ENCODE results near the gene MLPH. TPM values are rescaled to one million over a fixed set of nuclear protein-coding genes. Genes with fewer than 3 reads are reported as not detected.

MLPH gene
- polyA plus RNA-seq, 6 donors from 2014 or later = not detected

- Mint-ChIP-seq H3K27me3 (peaks cover 4 to 8% (median 5%) of the 10 kb centered on the region in 3 donors), H3K36me3 (no peaks in the 10 kb centered on the region), H3K4me1 (no peaks in the 10 kb centered on the region), H3K27ac (no peak overlapping the region), H3K9me3 (peaks cover 0 to 3% (median 0%) of the 10 kb centered on the region in 7 donors), H3K4me3 (no peak overlapping the region)
- DNase-seq (no peak), ATAC-seq (ENCODE audit: low read depth in 2 of 2) (no peak)
Measured at GRCh38 chr2:237450108-237450507, 36.9 kb upstream of the MLPH start.

DNA sequence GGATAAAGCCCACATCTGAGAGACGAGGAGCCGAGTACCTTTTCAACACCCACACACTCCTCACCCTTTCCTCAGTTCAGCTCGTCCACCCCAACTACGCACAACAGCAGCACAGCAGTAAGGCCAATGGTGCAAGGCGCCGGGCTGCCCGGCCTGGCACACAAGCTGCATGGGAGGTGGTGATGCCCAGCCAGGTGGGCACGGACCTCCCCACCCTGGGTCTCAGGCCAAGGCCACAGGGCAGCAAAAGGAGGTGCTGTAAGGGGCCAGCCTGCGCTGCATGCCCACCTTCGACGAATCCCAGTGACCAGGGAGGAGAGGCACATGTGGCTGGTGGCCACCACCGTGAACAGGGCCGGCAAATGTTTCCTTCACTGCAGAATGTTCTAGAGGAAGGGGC is 36.5 kb upstream of the MLPH start:
- ATAC-seq (ENCODE audit: low read depth in 2 of 2) = no peak

DNA sequence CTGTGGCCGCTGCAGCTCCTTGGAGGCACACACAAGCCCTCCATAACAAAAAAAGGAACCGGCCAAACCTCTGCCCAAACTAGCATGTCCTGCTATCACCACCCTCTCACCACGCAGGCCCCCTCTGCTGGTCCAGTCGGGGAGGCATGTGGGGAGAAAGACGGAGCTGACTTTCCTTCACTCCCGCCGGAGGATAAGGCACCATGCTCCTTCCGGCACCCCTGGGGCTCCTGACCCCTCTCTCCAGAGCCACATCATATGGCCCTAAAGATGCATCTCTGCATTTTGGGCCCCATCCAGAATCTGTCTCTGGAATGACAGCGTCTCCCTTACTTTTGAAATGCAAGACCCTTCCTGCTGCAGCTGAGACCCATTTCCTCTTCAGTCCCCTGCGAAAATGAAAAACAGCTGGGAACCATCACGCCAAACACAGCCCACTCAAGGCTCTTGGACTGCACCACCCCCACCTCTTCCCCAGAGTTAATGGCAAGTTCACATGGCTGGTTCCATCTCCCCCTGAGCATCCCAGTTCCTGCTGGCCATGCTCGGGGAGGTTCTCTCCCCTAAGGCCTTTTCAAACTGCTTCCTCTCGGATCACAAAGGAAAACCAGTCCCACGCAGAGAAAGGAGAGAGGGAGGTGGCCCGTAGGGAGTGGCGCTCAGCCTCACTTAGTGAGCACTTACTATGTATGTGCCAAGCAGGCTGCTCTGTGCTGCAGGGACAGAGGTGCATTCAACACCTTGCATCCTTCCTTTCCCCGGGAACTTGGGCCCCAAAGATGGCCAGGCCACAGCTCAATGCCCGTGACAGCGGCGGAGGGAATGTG is 35.2 kb upstream of the MLPH start:
- no peak for ATAC-seq (ENCODE audit: low read depth in 2 of 2)
- Mint-ChIP-seq H3K27ac (peak overlapping the region in 1 of 6 donors; percentile 38), H3K36me3 (no peaks in the 10 kb centered on the region), H3K4me3 (no peak overlapping the region), H3K4me1 (no peaks in the 10 kb centered on the region), H3K27me3 (peaks cover 4 to 8% (median 5%) of the 10 kb centered on the region in 3 donors), H3K9me3 (peaks cover 0 to 3% (median 0%) of the 10 kb centered on the region in 7 donors)
- no peak for DNase-seq

More for the DNA sequence above, 36.5 kb upstream of the MLPH start:
- Mint-ChIP-seq H3K9me3 (peaks cover 0 to 3% (median 0%) of the 10 kb centered on the region in 7 donors), H3K4me1 (no peaks in the 10 kb centered on the region), H3K4me3 (no peak overlapping the region), H3K27me3 (peaks cover 4 to 8% (median 5%) of the 10 kb centered on the region in 3 donors), H3K27ac (no peak overlapping the region), H3K36me3 (no peaks in the 10 kb centered on the region)
- no peak for DNase-seq

DNA sequence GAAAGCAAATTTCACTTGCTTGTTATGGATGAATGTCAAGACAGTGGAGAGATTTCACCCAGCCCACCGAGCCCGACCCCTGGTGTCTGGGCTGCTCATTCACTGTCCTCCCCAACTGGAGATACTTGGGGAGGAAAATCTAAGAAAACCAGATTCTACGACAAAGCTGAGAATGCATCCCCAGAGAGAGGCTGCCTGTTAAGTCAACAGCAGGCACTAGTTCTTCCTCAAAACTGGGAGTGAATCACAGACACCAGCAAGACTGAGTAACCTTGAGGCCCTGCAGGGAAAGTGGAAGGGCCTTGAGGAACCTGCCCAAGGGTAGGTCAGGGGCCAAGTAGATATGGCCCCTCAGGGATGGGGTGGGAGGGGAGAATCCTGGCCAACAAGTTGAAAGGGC is 34.2 kb upstream of the MLPH start:
- no peak overlapping the region for H3K4me3 Mint-ChIP-seq
- H3K4me1 Mint-ChIP-seq = no peaks in the 10 kb centered on the region
- H3K36me3 Mint-ChIP-seq = no peaks in the 10 kb centered on the region

DNA sequence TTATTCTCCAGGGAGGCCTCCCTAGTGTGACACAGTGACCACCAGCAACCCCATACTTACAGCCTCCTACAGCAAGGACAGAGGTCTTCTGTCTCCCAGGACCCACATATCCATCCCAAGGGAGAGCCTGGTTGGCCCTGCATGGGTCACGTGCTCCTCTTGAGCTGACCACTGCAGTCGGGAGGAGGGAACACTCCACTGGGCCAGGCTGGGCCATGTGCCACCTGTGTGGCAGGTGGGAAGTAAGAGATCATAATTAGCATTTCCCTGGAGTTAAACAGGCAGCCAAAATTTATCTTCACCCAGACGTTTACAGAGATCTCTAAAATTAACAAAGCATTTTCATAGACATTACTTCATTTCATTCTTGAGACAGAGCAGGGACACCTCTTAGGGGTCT is 33.4 kb upstream of the MLPH start:
- ATAC-seq (ENCODE audit: low read depth in 2 of 2) (no peak), DNase-seq (no peak)
- Mint-ChIP-seq H3K4me1 (no peaks in the 10 kb centered on the region), H3K27me3 (peaks cover 6 to 20% (median 10%) of the 10 kb centered on the region in 3 donors), H3K36me3 (no peaks in the 10 kb centered on the region), H3K9me3 (peaks cover 0 to 3% (median 0%) of the 10 kb centered on the region in 7 donors), H3K4me3 (no peak overlapping the region), H3K27ac (no peak overlapping the region)

More for the DNA sequence above, 34.2 kb upstream of the MLPH start:
- Mint-ChIP-seq H3K27me3 (peaks cover 5 to 17% (median 5%) of the 10 kb centered on the region in 3 donors), H3K9me3 (peaks cover 0 to 3% (median 0%) of the 10 kb centered on the region in 7 donors), H3K27ac (no peak overlapping the region)
- no peak for DNase-seq
- no peak for ATAC-seq (ENCODE audit: low read depth in 2 of 2)

- Mint-ChIP-seq H3K36me3 (no peaks in the 10 kb centered on the region), H3K4me3 (peak overlapping the region in 1 of 8 donors; percentile 36), H3K27me3 (peaks cover 11 to 36% (median 15%) of the 10 kb centered on the region in 3 donors), H3K9me3 (peaks cover 0 to 3% (median 0%) of the 10 kb centered on the region in 7 donors), H3K4me1 (no peaks in the 10 kb centered on the region), H3K27ac (no peak overlapping the region)
- ATAC-seq (ENCODE audit: low read depth in 2 of 2) (no peak), DNase-seq (no peak)
Measured at GRCh38 chr2:237455764-237456163, 31.3 kb upstream of the MLPH start.

DNA sequence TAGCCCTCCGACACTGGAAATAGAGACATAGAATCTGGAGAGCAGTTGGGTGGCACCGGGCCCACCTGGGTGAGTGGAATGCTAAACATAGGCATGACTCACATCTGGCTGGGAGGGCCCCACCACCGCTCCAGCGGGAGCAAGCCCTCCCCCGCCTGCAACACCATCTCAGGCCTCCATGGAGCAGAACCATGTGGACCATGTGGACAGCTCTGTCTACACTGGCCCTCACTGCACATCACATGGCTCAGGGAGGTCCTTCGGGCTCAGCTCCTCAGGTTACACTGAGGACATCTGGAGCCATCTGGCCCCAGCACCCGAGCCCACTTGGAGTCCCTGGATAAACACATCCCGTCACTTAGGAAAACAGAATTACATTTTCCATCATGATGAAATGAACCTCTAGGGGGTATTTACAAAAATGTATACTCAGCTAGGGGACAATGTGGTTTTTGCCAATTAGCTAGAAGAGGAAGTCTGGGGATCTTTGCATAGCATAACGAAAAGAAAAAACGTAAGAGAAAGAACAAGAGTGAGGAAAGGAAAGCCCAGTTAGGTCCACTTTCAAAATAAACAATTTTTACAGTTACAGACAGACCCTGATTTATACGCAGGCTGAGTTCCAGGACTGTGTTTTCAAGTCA is 30.7 kb upstream of the MLPH start:
- Mint-ChIP-seq H3K36me3 (no peaks in the 10 kb centered on the region), H3K27me3 (peaks cover 11 to 42% (median 20%) of the 10 kb centered on the region in 3 donors), H3K27ac (no peak overlapping the region), H3K9me3 (peaks cover 0 to 3% (median 0%) of the 10 kb centered on the region in 7 donors), H3K4me1 (no peaks in the 10 kb centered on the region), H3K4me3 (no peak overlapping the region)
- ATAC-seq (ENCODE audit: low read depth in 2 of 2) (no peak), DNase-seq (no peak)

GRCh38 chr2:237457388-237457941 is 29.6 kb upstream of the MLPH start:
- Mint-ChIP-seq H3K4me1 (no peaks in the 10 kb centered on the region), H3K27ac (no peak overlapping the region), H3K27me3 (peaks cover 11 to 35% (median 22%) of the 10 kb centered on the region in 3 donors), H3K4me3 (no peak overlapping the region), H3K36me3 (no peaks in the 10 kb centered on the region), H3K9me3 (peaks cover 0 to 3% (median 0%) of the 10 kb centered on the region in 7 donors)
- ATAC-seq (ENCODE audit: low read depth in 2 of 2) = no peak
- DNase-seq = no peak

DNA sequence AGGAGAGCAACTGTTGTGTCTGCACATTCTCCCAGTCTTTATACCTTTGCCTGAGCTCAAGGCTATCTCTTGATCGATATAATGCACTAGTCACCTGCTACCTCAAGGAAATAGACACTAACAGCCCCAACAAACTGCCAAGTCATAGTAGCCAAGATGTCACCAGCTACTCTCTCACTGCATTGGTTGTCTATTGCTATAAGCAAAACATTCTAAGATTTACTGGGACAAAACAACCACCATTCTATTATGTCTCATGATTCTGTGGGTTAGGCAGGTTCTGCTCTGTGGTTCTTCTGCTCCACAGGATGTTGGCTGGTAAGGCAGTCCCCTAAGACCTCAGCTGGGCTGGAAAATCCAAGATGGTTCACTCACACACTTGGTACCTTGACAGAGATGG is 28.5 kb upstream of the MLPH start:
- H3K27me3 Mint-ChIP-seq = peaks cover 11 to 35% (median 22%) of the 10 kb centered on the region in 3 donors
- H3K27ac Mint-ChIP-seq = no peak overlapping the region
- ATAC-seq (ENCODE audit: low read depth in 2 of 2) = no peak

GRCh38 chr2:237459226-237459625 is 27.8 kb upstream of the MLPH start:
- Mint-ChIP-seq H3K27ac (no peak overlapping the region), H3K9me3 (peaks cover 0 to 3% (median 2%) of the 10 kb centered on the region in 7 donors), H3K27me3 (peaks cover 11 to 35% (median 22%) of the 10 kb centered on the region in 3 donors), H3K4me3 (no peak overlapping the region), H3K36me3 (no peaks in the 10 kb centered on the region), H3K4me1 (no peaks in the 10 kb centered on the region)
- DNase-seq = no peak
- ATAC-seq (ENCODE audit: low read depth in 2 of 2) = no peak

More for the DNA sequence above, 28.5 kb upstream of the MLPH start:
- Mint-ChIP-seq H3K9me3 (peaks cover 0 to 3% (median 0%) of the 10 kb centered on the region in 7 donors), H3K4me1 (no peaks in the 10 kb centered on the region), H3K4me3 (no peak overlapping the region), H3K36me3 (no peaks in the 10 kb centered on the region)
- DNase-seq = no peak

GRCh38 chr2:237459741-237460174 is 27.3 kb upstream of the MLPH start:
- no peaks in the 10 kb centered on the region for H3K36me3 Mint-ChIP-seq

GRCh38 chr2:237464757-237465391 is 22.2 kb upstream of the MLPH start:
- ATAC-seq (ENCODE audit: low read depth in 2 of 2) (no peak), DNase-seq (no peak)
- Mint-ChIP-seq H3K36me3 (no peaks in the 10 kb centered on the region), H3K4me3 (no peak overlapping the region), H3K27ac (peak overlapping the region in 1 of 6 donors; percentile 21), H3K4me1 (no peaks in the 10 kb centered on the region), H3K9me3 (peaks cover 0 to 3% (median 0%) of the 10 kb centered on the region in 7 donors), H3K27me3 (peaks cover 8 to 25% (median 19%) of the 10 kb centered on the region in 3 donors)

More at GRCh38 chr2:237459741-237460174, 27.3 kb upstream of the MLPH start:
- Mint-ChIP-seq H3K27ac (no peak overlapping the region), H3K9me3 (peaks cover 0 to 3% (median 2%) of the 10 kb centered on the region in 7 donors), H3K27me3 (peaks cover 11 to 35% (median 22%) of the 10 kb centered on the region in 3 donors), H3K4me3 (no peak overlapping the region), H3K4me1 (no peaks in the 10 kb centered on the region)
- DNase-seq = no peak
- ATAC-seq (ENCODE audit: low read depth in 2 of 2) = no peak

GRCh38 chr2:237465515-237466148 is 21.4 kb upstream of the MLPH start:
- ATAC-seq (ENCODE audit: low read depth in 2 of 2) (no peak), DNase-seq (no peak)
- Mint-ChIP-seq H3K27ac (no peak overlapping the region), H3K9me3 (peaks cover 0 to 3% (median 0%) of the 10 kb centered on the region in 7 donors), H3K36me3 (no peaks in the 10 kb centered on the region), H3K4me1 (no peaks in the 10 kb centered on the region), H3K4me3 (no peak overlapping the region), H3K27me3 (peaks cover 8 to 24% (median 18%) of the 10 kb centered on the region in 3 donors)
